ENCODE measurements around the gene ENPP1. TPM values are rescaled to one million over a fixed set of nuclear protein-coding genes. Genes with fewer than 3 reads are reported as not detected.

ENPP1 gene
- polyA plus RNA-seq, 1 of the 3 experiments (the other 2 are of a cell fraction) = not detected

DNA sequence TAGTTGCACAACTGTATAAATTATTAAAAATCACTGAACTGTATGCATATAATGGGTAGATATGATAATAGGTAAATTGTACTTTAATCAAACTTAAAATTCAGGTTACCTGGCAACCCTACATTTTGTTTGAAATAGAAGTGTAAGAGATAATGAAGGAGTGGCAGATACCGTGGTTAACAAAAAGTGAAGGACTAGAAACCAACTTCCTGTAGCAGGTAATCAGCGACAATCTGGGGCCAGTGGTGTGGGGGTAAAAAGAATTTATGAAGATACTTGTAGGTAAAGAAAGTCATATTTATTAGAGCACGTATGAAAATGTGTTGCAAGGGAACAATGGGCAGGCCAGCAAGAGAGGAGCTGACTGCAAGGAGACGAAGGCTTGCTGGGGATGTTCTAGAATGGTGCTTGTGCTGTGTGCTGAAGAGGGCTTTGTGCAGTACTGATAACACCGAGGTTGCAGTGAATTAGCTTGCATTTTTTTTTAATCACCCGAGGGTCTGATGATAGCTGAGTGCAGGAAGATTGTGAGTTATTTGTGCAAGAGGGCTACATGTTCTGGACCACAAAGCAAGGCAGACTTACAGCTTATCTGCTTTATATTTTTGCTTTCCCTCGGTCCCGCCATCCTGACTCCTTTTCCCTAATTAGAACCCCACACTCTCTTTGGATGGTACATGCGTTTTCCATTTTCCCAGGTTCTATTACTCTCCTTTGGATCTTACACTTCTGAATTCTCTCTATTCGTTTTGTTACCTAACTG is 4.6 kb upstream of the ENPP1 start (continued):
- TF ChIP-seq NFIC (IDR thresholded peaks at IDR 0.05; ENCODE audit: borderline replicate concordance) (no peak), JUND (IDR thresholded peaks at IDR 0.05) (no peak), TCF12 (IDR thresholded peaks at IDR 0.05) (no peak), REST (IDR thresholded peaks at IDR 0.05; ENCODE audit: low read depth, low read length) (no peak)

- Histone ChIP-seq H3K36me3 (replicated peaks in 1 of 2; ENCODE audit: control insufficient read depth in 1 of 2, insufficient read depth in 2 of 2, low read length in 1 of 2) (no peaks in the 10 kb centered on the region), H3K4me3 (ENCODE audit: low read depth in 2 of 2, low read length in 1 of 2) (no peak overlapping the region), H2AFZ (ENCODE audit: low read depth) (no peak overlapping the region), H3K79me2 (ENCODE audit: insufficient read depth) (no peaks in the 10 kb centered on the region), H3K27me3 (ENCODE audit: insufficient read depth) (peaks cover 20% of the 10 kb centered on the region; the same call in 1 of the 2 replicates), H4K20me1 (ENCODE audit: insufficient read depth) (no peaks in the 10 kb centered on the region), H3F3A (replicated peaks; ENCODE audit: insufficient read depth) (no peaks in the 10 kb centered on the region), H3K27ac (ENCODE audit: low read depth in 2 of 2, low read length in 1 of 2) (no peak overlapping the region), H3K4me2 (no peak overlapping the region), H3K9me3 (no peaks in the 10 kb centered on the region; the same call in 1 of the 2 replicates), H3K9ac (no peak overlapping the region), H3K9me2 (no peaks in the 10 kb centered on the region), H3K4me1 (ENCODE audit: control insufficient read depth in 1 of 2, insufficient read depth in 2 of 2, low read depth in 1 of 2, low read length in 1 of 2) (peaks cover 0 to 2% of the 10 kb centered on the region in 2 experiments; a peak in 1 of 4 replicates)
- POLR2A ChIA-PET = no interaction called here
- DNase-seq = no peak
- 9% methylated on average over 1 of the region's 1 CpG for WGBS (ENCODE audit: low lambda C conversion rate)
- CTCF ChIA-PET = no interaction called here
- TF ChIP-seq RXRA (IDR thresholded peaks at IDR 0.05; ENCODE audit: borderline replicate concordance, low read depth) (no peak), GABPA (IDR thresholded peaks at IDR 0.05; ENCODE audit: low read depth) (no peak), CTCF (IDR thresholded peaks at IDR 0.05) (no peak), REST (IDR thresholded peaks at IDR 0.05; ENCODE audit: low read depth, low read length) (no peak), RFX5 (IDR thresholded peaks at IDR 0.05; ENCODE audit: low read length) (no peak), SIN3A (IDR thresholded peaks at IDR 0.05; ENCODE audit: borderline replicate concordance, low read depth, low read length) (no peak), TCF12 (IDR thresholded peaks at IDR 0.05) (no peak), TAF1 (IDR thresholded peaks at IDR 0.05; ENCODE audit: borderline replicate concordance, low read depth, low read length) (no peak), YY1 (IDR thresholded peaks at IDR 0.05; ENCODE audit: low read depth) (no peak), JUND (IDR thresholded peaks at IDR 0.05) (no peak), POLR2AphosphoS5 (IDR thresholded peaks at IDR 0.05; ENCODE audit: low read depth, low read length) (no peak)
- TF ChIP-seq, protein P1, sequence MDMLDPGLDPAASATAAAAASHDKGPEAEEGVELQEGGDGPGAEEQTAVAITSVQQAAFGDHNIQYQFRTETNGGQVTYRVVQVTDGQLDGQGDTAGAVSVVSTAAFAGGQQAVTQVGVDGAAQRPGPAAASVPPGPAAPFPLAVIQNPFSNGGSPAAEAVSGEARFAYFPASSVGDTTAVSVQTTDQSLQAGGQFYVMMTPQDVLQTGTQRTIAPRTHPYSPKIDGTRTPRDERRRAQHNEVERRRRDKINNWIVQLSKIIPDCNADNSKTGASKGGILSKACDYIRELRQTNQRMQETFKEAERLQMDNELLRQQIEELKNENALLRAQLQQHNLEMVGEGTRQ (IDR thresholded peaks at IDR 0.05; ENCODE audit: borderline replicate concordance, low read depth, low read length) = no peak
- TF ChIP-seq, protein P2, sequence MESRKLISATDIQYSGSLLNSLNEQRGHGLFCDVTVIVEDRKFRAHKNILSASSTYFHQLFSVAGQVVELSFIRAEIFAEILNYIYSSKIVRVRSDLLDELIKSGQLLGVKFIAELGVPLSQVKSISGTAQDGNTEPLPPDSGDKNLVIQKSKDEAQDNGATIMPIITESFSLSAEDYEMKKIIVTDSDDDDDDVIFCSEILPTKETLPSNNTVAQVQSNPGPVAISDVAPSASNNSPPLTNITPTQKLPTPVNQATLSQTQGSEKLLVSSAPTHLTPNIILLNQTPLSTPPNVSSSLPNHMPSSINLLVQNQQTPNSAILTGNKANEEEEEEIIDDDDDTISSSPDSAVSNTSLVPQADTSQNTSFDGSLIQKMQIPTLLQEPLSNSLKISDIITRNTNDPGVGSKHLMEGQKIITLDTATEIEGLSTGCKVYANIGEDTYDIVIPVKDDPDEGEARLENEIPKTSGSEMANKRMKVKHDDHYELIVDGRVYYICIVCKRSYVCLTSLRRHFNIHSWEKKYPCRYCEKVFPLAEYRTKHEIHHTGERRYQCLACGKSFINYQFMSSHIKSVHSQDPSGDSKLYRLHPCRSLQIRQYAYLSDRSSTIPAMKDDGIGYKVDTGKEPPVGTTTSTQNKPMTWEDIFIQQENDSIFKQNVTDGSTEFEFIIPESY (IDR thresholded peaks at IDR 0.05; ENCODE audit: borderline replicate concordance, low read depth) = no peak
- TF ChIP-seq, protein P3, sequence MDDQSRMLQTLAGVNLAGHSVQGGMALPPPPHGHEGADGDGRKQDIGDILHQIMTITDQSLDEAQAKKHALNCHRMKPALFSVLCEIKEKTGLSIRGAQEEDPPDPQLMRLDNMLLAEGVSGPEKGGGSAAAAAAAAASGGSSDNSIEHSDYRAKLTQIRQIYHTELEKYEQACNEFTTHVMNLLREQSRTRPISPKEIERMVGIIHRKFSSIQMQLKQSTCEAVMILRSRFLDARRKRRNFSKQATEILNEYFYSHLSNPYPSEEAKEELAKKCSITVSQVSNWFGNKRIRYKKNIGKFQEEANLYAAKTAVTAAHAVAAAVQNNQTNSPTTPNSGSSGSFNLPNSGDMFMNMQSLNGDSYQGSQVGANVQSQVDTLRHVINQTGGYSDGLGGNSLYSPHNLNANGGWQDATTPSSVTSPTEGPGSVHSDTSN (IDR thresholded peaks at IDR 0.05) = no peak
Observed at GRCh38 chr6:131804131-131804530, 3.7 kb upstream of the ENPP1 start.

All from SK-N-SH (cell line).